Measurements from ENCODE around the gene ZNF816.
A peak's percentile ranks its signal among the peaks of the same experiment; 100 is the strongest.

The ZNF816 gene

DNA sequence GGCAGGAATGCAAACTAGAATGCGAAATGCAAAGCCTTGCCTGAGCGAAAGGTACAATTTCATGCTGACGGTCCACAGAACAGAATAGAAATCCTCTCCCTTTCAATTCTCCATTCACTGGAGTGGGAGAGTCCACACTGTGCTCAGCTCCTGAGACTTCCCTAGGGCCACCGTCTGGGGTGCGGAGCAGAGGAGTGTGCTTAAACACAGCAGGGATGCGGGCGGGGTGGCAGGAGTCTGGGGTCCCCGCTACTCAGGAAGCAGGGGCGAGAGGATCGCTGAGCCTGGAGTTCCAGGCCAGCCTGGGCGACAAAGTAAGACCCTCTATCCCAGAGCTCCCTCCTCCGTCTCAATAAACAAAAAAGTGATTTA, 552 bp upstream of the ZNF816 start:
- CTCF ChIA-PET = no interaction called here
- peak; percentile 5 for DNase-seq (ENCODE audit: extremely low spot score)
- no peak for TF ChIP-seq HDGF (IDR thresholded peaks at IDR 0.05; ENCODE audit: borderline replicate concordance)
- POLR2A ChIA-PET = interaction anchor here (1.0 kb wide), 1 partner anchor 13 kb away, joined by 3 read pairs; no protein-coding TSS in a partner anchor

DNA sequence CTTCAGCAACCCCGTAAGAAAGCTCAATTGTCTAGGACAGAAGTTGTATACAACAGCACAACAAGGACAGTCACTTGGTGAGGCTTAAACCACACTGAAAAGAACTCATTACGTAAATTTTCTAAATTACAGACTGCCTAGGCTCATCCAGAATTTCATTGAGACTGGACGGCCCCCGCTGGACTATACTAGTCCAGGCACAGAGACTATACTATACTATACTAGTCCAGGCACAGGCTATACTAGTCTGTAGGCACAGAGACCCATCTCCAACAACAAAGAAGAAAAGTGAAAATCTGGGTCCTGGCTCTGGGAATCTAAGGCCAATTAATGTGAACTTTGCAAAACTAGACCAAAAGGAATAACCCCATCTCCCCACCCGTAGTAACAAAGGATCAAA, 700 bp downstream of the ZNF816 start:
- ChIA-PET POLR2A (no interaction called here), CTCF (no interaction called here)
- TF ChIP-seq SUZ12 (IDR thresholded peaks at IDR 0.05) = no peak
- TF ChIP-seq L3MBTL2 (conservative IDR thresholded peaks at IDR 0.05) = no peak
- no peak for TF ChIP-seq FOXK2 (IDR thresholded peaks at IDR 0.05)
- no peak for TF ChIP-seq ZNF384 (IDR thresholded peaks at IDR 0.05)
- no peak for TF ChIP-seq ELF4 (IDR thresholded peaks at IDR 0.05)
- no peak for TF ChIP-seq SP1 (IDR thresholded peaks at IDR 0.05)
- no peak for TF ChIP-seq NFRKB (IDR thresholded peaks at IDR 0.05)
- TF ChIP-seq, protein P1, sequence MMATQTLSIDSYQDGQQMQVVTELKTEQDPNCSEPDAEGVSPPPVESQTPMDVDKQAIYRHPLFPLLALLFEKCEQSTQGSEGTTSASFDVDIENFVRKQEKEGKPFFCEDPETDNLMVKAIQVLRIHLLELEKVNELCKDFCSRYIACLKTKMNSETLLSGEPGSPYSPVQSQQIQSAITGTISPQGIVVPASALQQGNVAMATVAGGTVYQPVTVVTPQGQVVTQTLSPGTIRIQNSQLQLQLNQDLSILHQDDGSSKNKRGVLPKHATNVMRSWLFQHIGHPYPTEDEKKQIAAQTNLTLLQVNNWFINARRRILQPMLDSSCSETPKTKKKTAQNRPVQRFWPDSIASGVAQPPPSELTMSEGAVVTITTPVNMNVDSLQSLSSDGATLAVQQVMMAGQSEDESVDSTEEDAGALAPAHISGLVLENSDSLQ (IDR thresholded peaks at IDR 0.05) = no peak
- TF ChIP-seq CTBP1 (IDR thresholded peaks at IDR 0.05; ENCODE audit: borderline replicate concordance) = no peak
- TF ChIP-seq FOXA1 (IDR thresholded peaks at IDR 0.05) = no peak
- TF ChIP-seq LEF1 (IDR thresholded peaks at IDR 0.05; ENCODE audit: borderline replicate concordance) = no peak
- no peak for TF ChIP-seq FOXM1 (IDR thresholded peaks at IDR 0.05; ENCODE audit: borderline replicate concordance)
- no peak for TF ChIP-seq ARNT (IDR thresholded peaks at IDR 0.05)
- no peak for TF ChIP-seq TARDBP (IDR thresholded peaks at IDR 0.05)
- no peak for TF ChIP-seq HDGF (IDR thresholded peaks at IDR 0.05; ENCODE audit: borderline replicate concordance)
- TF ChIP-seq BHLHE40 (IDR thresholded peaks at IDR 0.05; ENCODE audit: borderline replicate concordance) = no peak
- DNase-seq (ENCODE audit: extremely low spot score) = no peak

DNA sequence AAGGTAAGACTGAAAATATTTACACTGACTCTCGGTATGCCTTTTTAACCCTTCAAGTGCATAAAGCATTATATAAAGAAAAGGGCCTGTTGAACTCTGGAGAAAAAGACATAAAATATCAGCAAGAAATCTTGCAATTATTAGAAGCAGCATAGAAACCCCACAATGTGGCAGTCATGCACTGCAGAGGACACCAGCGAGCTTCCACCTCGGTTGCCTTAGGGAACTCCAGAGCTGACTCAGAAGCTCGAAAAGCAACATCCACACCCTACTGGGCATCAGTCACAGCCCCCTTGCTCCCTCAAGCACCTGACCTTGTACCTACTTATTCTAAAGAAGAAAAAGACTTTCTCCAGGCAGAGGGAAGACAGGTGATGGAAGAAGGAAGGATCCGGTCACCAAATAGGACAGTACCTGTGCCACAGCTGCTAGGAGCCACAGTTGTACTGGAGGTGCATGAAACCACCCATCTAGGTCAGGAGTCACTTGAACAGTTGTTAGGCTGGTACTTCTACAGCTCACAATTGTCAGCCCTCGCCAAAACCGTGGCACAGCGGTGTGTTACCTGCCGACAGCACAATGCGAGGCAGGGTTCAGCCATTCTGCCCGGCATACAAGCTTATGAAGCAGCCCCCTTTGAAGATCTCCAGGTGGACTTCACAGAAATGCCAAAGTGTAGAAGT, 2.9 kb downstream of the ZNF816 start:
- no peak for DNase-seq (ENCODE audit: extremely low spot score)
- CTCF ChIA-PET = no interaction called here
- POLR2A ChIA-PET = no interaction called here
- TF ChIP-seq FOXM1 (IDR thresholded peaks at IDR 0.05; ENCODE audit: borderline replicate concordance) = no peak
- no peak for TF ChIP-seq SP1 (IDR thresholded peaks at IDR 0.05)
- TF ChIP-seq, protein P1 (IDR thresholded peaks at IDR 0.05) = no peak
- no peak for TF ChIP-seq ARNT (IDR thresholded peaks at IDR 0.05)
- no peak for TF ChIP-seq TARDBP (IDR thresholded peaks at IDR 0.05)
- no peak for TF ChIP-seq FOXA1 (IDR thresholded peaks at IDR 0.05)
- no peak for TF ChIP-seq NFRKB (IDR thresholded peaks at IDR 0.05)
- TF ChIP-seq HDGF (IDR thresholded peaks at IDR 0.05; ENCODE audit: borderline replicate concordance) = no peak
- TF ChIP-seq ELF4 (IDR thresholded peaks at IDR 0.05) = no peak
- TF ChIP-seq CTBP1 (IDR thresholded peaks at IDR 0.05; ENCODE audit: borderline replicate concordance) = no peak
- no peak for TF ChIP-seq SUZ12 (IDR thresholded peaks at IDR 0.05)
- TF ChIP-seq BHLHE40 (IDR thresholded peaks at IDR 0.05; ENCODE audit: borderline replicate concordance) = no peak
- no peak for TF ChIP-seq L3MBTL2 (conservative IDR thresholded peaks at IDR 0.05)
- TF ChIP-seq LEF1 (IDR thresholded peaks at IDR 0.05; ENCODE audit: borderline replicate concordance) = no peak
- TF ChIP-seq ZNF384 (IDR thresholded peaks at IDR 0.05) = no peak
- no peak for TF ChIP-seq FOXK2 (IDR thresholded peaks at IDR 0.05)

DNA sequence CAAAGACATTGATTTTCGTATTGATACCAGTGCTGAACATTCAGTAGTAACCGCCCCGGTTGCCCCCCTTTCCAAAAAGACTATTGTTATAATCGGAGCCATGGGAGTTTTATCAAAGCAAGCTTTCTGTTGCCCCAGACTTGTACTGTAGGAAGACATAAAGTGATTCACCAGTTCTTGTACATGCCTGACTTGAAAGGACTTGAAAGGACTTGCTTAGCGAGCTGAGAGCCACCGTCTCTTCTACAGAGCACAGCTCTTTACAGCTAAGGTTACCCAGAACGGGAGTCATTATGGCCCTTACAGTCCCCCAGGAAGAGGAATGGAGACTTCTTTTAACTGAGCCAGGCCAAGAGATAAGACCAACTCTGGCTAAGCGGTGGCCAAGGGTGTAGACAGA, 5.1 kb downstream of the ZNF816 start:
- POLR2A ChIA-PET = no interaction called here
- TF ChIP-seq SUZ12 (IDR thresholded peaks at IDR 0.05) (no peak), NFRKB (IDR thresholded peaks at IDR 0.05) (no peak), ELF4 (IDR thresholded peaks at IDR 0.05) (no peak), L3MBTL2 (conservative IDR thresholded peaks at IDR 0.05) (no peak), TARDBP (IDR thresholded peaks at IDR 0.05) (no peak), FOXK2 (IDR thresholded peaks at IDR 0.05) (no peak), FOXA1 (IDR thresholded peaks at IDR 0.05) (no peak), CTBP1 (IDR thresholded peaks at IDR 0.05; ENCODE audit: borderline replicate concordance) (no peak), ARNT (IDR thresholded peaks at IDR 0.05) (no peak), ZNF384 (IDR thresholded peaks at IDR 0.05) (no peak), FOXM1 (IDR thresholded peaks at IDR 0.05; ENCODE audit: borderline replicate concordance) (no peak), HDGF (IDR thresholded peaks at IDR 0.05; ENCODE audit: borderline replicate concordance) (no peak)
- TF ChIP-seq, protein P1 (IDR thresholded peaks at IDR 0.05) = no peak
- CTCF ChIA-PET = no interaction called here
- DNase-seq (ENCODE audit: extremely low spot score) = no peak

DNA sequence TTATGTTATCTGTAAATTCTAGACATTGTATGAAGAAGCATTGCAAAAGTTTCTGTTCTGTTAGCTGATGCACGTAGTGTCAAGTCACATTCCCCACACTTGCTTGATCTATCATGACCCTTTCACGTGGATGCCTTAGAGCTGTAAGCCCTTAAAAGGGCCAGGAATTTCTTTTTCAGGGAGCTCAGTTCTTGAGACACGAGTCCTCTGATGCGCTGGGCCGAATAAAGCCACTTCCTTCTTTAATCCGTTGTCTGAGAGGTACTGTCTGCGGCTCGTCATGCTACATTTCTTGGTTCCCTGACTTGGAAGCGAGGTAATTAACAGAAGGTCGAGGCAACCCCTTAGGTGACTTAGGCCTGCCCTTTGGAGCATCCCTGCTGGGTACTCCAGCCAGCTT, 5.8 kb downstream of the ZNF816 start:
- POLR2A ChIA-PET = no interaction called here
- CTCF ChIA-PET = no interaction called here
- TF ChIP-seq L3MBTL2 (conservative IDR thresholded peaks at IDR 0.05) = no peak
- TF ChIP-seq NFRKB (IDR thresholded peaks at IDR 0.05) = no peak
- TF ChIP-seq, protein P1 (IDR thresholded peaks at IDR 0.05) = no peak
- no peak for TF ChIP-seq ZNF384 (IDR thresholded peaks at IDR 0.05)
- TF ChIP-seq ELF4 (IDR thresholded peaks at IDR 0.05) = no peak
- no peak for TF ChIP-seq BHLHE40 (IDR thresholded peaks at IDR 0.05; ENCODE audit: borderline replicate concordance)
- TF ChIP-seq TARDBP (IDR thresholded peaks at IDR 0.05) = no peak
- no peak for TF ChIP-seq FOXK2 (IDR thresholded peaks at IDR 0.05)
- no peak for TF ChIP-seq ARNT (IDR thresholded peaks at IDR 0.05)
- TF ChIP-seq FOXM1 (IDR thresholded peaks at IDR 0.05; ENCODE audit: borderline replicate concordance) = no peak
- TF ChIP-seq SUZ12 (IDR thresholded peaks at IDR 0.05) = no peak
- no peak for TF ChIP-seq CTBP1 (IDR thresholded peaks at IDR 0.05; ENCODE audit: borderline replicate concordance)
- no peak for TF ChIP-seq FOXA1 (IDR thresholded peaks at IDR 0.05)
- no peak for TF ChIP-seq HDGF (IDR thresholded peaks at IDR 0.05; ENCODE audit: borderline replicate concordance)
- no peak for TF ChIP-seq LEF1 (IDR thresholded peaks at IDR 0.05; ENCODE audit: borderline replicate concordance)
- no peak for TF ChIP-seq SP1 (IDR thresholded peaks at IDR 0.05)
- no peak for DNase-seq (ENCODE audit: extremely low spot score)
